ENCODE results near the gene RABL6.
"Not testable (repeated sequence)": the region's sequence is repeated elsewhere in the genome, so short reads cannot be mapped to it uniquely, and the experiment has no call there.

Gene RABL6

DNA sequence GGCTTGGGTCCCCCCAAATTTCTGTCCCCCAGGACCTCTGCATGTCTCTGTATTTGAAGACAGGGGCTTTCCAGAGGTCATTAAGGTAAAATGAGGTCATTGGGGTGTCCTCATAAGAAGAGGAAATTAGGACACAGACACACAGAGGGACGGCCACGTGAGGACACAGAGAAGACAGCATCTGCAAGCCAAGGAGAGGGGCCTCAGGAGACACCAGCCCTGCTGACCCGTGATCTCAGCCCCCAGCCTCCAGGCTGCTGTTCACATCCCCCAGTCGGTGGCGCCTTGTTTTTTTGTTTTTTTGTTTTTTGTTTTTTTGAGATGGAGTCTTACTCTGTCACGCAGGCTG lies 12.8 kb upstream of the RABL6 start:
- TF ChIP-seq, protein P1, sequence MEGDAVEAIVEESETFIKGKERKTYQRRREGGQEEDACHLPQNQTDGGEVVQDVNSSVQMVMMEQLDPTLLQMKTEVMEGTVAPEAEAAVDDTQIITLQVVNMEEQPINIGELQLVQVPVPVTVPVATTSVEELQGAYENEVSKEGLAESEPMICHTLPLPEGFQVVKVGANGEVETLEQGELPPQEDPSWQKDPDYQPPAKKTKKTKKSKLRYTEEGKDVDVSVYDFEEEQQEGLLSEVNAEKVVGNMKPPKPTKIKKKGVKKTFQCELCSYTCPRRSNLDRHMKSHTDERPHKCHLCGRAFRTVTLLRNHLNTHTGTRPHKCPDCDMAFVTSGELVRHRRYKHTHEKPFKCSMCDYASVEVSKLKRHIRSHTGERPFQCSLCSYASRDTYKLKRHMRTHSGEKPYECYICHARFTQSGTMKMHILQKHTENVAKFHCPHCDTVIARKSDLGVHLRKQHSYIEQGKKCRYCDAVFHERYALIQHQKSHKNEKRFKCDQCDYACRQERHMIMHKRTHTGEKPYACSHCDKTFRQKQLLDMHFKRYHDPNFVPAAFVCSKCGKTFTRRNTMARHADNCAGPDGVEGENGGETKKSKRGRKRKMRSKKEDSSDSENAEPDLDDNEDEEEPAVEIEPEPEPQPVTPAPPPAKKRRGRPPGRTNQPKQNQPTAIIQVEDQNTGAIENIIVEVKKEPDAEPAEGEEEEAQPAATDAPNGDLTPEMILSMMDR (IDR thresholded peaks at IDR 0.05; ENCODE audit: low read depth, low read length): no peak
- no peak for DNase-seq (ENCODE audit: extremely low read depth, low read depth)

DNA sequence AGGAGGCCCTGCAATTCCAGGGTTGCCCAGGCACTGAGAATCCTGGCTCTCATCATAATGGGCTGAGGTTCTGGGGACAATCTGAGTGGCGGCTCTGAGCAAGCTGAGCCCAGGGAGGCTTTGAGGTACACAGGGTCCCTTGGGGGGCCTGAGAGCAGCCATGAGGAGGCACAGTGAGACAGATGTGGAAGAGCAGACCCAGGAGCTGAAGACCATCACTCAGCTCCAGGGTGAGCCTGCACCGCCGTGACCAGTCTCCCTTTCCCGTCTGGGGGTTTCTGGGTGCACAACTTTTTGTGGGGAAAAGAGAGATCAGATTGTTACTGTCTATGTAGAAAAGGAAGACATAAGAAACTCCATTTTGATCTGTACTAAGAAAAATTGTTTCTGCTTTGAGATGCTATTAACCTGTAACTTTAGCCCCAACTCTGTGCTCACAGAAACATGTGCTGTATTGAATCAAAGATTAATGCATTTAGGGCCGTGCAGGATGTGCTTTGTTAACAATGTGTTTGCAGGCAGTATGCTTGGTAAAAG lies 11.4 kb upstream of the RABL6 start, which contains the start of gene CCDC183:
TSS of gene CCDC183 (plus strand) at position 101 of the 537 bp plus-strand sequence. CDS start at position 161, 60 bp downstream.
- TF ChIP-seq, protein P1 (IDR thresholded peaks at IDR 0.05; ENCODE audit: low read depth, low read length): no peak

DNA sequence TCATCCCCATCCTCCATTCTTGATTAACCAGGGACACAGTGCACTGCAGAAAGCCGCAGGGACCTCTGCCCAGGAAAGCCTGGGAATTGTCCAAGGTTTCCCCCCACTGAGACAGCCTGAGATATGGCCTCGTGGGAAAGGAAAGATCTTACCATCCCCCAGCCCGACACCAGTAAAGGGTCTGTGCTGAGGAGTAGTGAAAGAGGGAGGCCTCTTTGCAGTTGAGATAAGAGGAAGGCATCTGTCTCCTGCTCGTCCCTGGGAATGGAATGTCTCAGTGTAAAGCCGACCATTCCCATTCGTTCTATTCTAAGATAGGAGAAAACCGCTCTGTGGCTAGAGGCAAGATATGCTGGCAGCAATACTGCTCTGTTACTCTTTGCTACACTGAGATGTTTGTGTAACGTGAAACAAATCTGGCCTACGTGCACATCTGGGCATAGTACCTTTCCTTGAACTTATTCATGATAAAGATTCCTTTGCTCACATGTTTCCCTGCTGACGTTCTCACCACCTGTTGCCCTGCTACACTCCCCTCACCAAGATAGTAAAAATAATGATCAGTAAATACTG lies 10.9 kb upstream of the RABL6 start:
- DNase-seq (ENCODE audit: extremely low read depth, low read depth): not testable (repeated sequence)

More for the DNA sequence above, 11.4 kb upstream of the RABL6 start, which contains the start of gene CCDC183:
- no peak for DNase-seq (ENCODE audit: extremely low read depth, low read depth)

DNA sequence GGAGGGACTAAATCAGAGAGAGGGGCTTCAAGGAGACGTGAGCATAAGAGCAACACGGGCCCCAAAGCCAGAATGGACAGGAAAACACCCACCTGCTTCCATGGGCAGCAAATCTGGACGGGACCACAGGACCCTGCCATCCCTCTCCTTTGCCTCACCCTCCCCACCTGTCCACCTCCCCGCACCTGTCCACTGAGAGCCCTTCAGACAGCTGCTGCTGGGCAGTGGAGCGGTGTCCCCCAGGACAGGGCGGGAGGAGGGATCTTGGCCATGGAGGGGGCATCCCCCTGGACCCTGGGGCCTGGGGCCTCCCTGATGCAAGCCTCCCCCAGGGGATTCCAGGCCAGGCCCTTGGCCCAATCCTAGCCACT lies 9.1 kb upstream of the RABL6 start:
- TF ChIP-seq, protein P1 (IDR thresholded peaks at IDR 0.05; ENCODE audit: low read depth, low read length): no peak
- no peak for DNase-seq (ENCODE audit: extremely low read depth, low read depth)

DNA sequence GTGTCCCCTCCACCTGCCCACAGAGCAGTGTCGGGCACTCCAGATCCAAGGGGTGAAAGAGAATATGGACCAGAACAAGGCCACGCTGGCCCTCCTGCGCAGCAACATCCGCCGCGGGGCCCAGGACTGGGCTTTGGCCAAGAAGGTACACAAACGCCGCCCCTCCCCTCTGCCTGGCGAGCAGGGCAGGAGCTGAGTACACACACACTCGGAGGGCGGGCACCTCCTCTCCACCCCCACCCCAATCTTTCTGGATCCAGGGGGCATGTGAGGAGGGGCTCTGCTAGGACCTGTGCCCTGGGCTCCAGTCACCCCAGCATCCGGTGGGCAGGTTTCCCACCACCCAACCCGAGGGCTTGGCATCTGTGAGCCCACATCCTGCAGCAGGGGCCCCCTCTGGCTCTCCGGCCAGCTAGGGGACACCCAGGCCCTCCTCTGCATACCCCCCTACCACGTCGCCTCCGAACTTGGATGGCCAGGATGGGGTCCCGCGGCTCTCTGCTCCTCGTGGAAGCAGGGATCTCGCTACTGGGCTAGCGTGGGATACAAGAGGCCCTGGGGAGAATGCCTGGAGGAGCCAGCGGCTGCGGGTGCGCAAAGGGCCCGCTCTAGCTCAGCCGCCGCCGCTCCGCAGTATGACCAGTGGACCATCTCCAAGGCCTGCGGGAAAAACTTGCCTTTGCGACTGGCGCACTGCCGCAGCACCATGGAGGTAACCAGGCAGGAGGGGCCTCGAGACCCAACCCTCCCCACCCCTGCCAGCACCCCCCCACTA lies 8.5 kb upstream of the RABL6 start:
- DNase-seq (ENCODE audit: extremely low read depth, low read depth): no peak

DNA sequence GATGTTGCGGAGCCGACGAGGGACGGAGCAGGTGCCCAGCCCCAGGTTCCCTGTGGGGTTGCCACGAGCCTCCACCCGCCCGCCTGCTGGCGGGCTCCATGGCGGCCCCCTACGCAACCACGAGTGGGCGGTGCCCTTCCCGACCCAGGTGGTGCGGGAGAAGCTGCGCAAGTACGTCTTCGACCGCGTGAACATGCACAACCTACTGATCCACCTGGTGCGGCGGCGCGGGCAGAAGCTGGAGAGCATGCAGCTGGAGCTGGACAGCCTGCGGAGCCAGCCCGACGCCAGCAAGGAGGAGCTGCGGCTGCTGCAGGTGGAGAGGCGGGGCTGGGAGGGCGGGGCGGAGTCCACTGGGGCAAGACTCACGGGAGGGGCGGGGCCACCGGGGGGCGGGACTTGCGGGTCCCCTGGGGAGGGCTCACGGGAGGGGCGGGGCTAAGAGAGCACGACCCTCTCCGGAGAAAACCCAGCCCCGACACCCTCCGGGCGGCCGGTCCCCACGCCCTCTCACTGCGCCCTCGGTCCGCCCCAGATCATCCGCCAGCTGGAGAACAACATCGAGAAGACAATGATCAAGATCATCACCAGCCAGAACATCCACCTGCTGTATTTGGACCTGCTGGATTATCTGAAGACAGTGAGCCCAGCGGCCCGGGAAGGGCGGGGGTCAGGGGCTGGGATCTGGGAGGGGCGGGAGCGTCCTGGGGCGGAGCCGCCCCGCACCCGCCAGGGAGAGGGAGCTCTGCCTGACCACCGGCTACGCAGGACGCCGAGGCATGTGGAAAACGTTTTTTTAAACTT lies 7.7 kb upstream of the RABL6 start:
- no peak for DNase-seq (ENCODE audit: extremely low read depth, low read depth)
- TF ChIP-seq, protein P1 (IDR thresholded peaks at IDR 0.05; ENCODE audit: low read depth, low read length): no peak

More for the DNA sequence above, 8.5 kb upstream of the RABL6 start:
- TF ChIP-seq, protein P1 (IDR thresholded peaks at IDR 0.05; ENCODE audit: low read depth, low read length): no peak

DNA sequence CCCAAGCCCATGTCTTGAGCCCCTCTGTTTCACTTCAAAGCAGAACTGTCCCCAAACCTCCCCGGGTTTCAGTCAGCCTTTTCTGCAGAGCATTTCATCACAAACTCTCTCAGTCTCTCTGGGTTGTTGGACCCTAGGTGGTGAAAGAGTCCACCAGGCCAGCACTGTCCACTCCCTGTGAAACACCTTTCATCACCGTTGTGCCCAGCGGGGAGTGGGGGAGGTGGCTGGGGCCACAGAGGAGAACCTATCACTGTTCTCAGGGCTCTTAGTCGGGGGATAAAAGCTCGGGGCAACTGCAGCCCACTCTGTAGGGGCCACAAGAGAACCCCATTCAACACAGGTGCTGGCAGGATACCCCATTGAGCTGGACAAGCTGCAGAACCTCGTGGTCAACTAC lies 5.4 kb upstream of the RABL6 start:
- no peak for DNase-seq (ENCODE audit: extremely low read depth, low read depth)
- TF ChIP-seq, protein P1 (IDR thresholded peaks at IDR 0.05; ENCODE audit: low read depth, low read length): no peak

DNA sequence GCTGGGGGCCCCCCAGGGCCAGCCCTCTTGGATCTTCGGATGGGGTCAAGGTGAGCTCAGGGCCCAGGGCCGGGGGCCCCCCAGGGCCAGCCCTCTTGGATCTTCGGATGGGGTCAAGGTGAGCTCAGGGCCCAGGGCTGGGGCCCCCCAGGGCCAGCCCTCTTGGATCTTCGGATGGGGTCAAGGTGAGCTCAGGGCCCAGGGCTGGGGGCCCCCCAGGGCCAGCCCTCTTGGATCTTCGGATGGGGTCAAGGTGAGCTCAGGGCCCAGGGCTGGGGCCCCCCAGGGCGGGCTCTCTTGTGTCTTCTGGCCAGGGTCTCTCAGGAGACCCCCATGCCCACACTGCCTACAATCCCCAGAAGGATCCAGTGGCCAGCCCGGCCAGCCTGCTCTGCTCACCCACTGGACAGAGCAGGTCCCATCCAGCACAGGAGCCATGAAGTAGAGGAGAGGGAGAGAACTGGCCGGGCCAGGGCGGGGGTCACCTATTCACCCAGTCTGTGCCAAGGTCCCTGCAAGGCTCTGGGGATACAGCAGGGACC lies 4.7 kb upstream of the RABL6 start:
- not testable (repeated sequence) for DNase-seq (ENCODE audit: extremely low read depth, low read depth)

All from AG09319 (cell line).